HuH-7.5 (cell line): Measurements from ENCODE around the gene SBK1.
"Not testable (repeated sequence)": the region's sequence is repeated elsewhere in the genome, so short reads cannot be mapped to it uniquely, and the experiment has no call there.

Source experiments
- DNase-seq: peaks from one replicate; pipeline ENCODE4 v3.0.0; 2011; ENCODE audit warnings: low spot score

Gene SBK1

DNA sequence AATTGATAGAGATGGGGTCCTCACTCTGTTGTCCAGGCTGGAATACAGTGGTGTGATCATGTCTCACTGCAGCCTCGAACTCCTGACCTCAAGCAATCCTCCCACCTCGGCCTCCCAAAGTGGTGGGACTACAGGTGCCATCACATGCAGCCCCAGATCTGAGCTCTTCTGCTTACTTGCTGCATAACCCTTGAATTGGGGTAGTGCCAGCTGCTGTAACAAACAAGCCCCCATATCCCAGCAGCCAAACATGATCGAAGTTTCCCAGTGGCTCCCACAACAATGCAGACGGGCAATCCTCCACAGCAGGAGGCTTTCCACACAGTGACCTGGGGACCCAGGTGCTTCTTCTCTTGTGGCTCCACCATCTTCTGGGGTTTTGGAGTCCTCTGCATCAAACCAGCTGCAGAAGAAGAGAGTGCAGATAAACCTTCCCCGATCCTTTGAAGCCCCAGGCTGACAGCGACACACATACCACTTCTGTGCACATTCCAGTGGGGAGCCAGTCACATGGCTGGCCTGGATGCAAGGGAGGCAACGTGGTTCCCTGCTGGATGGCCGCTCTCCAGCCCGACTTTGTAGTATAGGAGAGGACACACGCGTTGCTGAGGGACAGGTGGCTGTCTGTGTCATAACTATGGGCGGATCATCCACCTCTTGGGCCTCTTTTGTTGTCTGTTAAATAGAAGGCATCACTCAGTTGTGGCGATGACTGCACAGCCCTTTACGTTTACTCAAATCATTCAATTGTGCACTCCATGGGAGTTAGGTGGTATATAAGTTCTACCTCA lies 16.7 kb downstream of the SBK1 start:
- no peak for DNase-seq

DNA sequence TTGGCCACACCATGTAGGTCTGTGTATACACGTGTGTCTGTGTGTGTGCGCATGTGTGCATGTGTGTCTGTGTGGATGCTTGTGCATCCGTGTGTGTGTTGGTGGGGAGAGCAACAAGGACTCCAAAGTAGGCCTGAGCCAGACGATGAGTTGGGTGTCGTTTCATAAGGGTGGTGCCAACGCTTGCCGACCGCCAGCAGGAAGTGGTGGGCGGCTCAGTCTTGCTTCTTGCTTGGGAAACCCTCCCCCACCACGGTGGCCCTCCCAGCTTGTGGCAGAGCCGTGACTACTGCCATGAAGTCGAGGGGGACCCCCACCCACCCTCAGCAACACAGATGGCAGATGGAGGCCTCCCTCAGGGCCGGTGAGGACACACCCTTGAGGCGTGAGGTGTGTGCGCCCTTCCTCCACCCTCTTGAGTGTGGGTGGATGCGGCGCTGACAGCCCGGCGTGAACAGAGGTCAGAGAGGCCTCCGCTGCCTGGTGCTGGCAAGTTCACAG lies 17.5 kb downstream of the SBK1 start:
- DNase-seq: no peak

DNA sequence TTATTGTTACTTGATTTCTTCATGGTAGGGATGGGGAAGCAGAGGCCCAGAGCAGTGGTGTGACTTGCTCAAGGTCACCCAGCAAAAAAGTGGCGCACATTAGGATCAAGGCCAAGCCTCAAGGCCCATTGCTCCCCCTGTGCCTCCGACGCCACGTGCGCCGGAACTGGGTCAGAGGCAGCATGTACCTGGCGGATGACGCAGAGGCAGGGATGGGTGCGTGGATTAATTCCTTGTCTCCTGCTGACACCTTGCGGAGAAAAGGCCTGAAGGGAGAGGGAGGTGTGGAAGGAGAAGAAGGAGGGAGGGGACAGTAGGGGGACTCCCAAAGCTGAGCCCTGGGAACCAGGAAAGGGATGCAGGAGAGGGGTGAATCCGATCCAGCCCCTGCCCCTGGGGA lies 18.5 kb downstream of the SBK1 start:
- DNase-seq: no peak

DNA sequence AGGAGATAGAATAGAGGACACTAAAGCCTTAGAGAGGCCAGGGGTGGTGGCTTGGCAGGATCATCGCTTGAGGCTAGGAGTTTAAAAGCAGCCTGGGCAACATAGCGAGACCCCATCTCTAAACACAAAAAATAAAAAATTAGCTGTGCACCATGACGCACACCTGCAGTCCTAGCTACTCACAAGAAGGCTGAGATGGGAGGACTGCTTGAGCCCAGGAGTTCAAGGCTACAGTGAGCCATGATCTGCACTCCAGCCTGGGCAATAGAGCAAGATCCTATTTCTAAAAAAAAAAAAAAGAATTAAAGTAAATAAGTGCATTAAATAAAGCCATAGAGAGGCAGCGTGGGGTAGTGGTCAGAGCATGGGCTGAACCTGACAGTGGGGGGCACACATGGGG lies 19.1 kb downstream of the SBK1 start:
- DNase-seq: no peak

DNA sequence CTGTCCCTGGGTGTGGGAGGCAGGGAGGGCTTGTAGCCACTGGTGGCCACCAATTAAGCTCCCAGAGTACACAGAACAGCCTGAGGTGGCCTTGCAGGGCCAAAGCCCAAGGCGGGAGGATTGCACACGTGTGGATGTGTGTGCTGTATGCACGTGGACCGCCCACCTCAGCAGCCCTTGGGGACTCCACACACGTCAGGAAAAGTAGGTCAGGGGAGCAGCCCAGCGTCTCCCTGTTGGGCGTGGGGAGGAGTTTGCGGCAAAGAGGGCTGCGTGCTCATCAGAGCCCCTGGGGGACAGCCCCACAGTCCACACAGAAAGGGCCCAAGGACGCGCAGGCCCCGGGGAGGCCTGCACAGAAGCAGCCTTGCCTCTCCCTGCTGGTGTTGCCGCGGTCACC lies 19.6 kb downstream of the SBK1 start:
- no peak for DNase-seq

DNA sequence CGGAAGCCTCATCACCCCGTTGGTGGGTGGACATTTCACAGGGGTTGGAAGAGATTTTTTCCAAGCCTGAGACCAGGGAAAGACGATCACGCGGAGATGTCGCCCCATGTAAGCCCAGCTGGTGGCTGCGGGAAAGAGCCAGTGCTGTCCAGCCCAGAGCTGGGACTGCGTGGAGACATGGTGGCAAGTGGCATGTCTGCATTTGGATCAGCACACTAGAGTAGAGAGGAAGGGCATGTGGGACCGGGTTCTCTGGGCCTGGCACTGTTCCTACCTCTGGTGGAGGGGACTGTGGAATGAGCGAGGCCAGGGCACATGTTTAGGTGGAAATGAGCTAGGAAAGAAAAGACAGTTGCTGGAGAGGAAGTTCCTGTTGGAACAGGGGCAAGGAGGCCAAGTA lies 20.0 kb downstream of the SBK1 start:
- no peak for DNase-seq

DNA sequence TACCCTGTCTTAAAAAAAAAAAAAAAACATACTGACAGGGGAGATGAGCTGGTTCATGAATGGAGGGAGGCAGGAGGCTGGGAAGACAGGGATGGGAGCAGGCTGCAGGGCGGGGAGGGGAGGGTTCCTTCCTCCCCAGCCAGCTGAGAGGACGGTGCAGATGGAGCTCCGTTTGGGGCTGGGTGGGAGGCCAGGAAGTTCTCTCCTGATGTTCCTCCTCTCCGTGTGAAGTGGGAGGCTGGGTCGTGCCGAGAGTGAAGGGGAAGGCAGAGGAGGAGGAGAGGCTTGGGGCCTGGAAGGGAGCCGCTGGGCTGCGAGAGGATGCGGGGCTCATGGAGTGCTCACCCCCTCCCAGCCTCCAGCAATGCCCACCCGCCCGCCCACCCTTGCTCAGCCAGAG lies 21.3 kb downstream of the SBK1 start:
- no peak for DNase-seq

DNA sequence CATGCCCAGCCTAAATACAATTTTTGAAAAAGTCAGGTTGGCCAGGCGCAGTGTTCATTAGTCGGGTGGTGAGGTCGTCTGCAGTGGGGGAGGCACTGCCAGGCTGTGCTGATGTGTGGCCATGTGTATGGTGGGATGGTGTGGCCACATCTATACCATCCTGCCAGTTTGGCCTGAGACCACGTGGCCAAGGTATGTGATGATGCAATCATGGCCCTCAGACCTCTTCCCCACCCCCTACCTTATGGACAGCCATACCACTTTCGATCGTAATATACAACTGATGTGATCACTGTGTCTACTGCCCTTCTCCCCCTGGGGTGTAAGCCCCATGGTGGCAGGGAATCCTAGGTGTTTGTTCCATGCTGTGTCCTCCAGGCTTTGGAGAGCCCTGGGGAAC lies 23.7 kb downstream of the SBK1 start:
- no peak for DNase-seq

DNA sequence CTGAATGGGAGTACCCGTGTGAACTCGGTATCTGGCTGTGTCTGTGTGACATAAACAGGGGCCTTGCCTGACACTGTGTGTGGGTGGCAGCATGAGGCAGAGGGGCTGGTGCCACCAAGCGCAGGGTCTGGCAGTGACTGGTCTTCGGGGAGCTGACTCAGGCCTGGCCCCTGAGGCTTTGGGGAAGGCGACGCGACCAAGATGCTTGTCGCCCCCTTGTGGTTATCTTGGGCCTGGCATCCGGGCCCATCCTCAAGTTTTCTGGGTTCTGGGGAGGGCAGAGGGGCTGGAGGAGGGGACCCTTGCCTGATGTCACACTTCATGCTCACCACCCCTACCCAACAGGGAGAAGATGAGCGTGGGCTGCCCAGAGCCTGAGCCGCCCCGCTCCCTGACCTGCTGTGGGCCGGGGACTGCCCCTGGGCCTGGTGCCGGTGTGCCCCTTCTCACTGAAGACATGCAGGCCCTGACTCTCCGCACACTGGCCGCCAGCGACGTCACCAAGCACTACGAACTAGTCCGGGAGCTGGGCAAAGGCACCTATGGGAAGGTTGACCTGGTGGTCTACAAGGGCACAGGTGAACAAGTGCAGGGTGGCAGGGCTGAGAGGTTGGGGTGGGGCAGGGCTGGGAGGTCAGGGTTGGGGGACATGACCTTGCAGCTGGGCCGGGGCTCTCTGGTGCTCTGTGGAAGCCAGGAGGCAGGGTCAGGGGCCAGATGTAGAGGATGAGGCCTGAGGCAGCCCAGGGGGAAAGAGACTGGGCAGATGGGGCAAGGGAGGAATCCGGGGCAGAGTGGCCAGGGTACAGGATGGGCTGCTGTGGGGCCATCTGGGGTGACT lies 24.9 kb downstream of the SBK1 start:
- peak; percentile 67 for DNase-seq

DNA sequence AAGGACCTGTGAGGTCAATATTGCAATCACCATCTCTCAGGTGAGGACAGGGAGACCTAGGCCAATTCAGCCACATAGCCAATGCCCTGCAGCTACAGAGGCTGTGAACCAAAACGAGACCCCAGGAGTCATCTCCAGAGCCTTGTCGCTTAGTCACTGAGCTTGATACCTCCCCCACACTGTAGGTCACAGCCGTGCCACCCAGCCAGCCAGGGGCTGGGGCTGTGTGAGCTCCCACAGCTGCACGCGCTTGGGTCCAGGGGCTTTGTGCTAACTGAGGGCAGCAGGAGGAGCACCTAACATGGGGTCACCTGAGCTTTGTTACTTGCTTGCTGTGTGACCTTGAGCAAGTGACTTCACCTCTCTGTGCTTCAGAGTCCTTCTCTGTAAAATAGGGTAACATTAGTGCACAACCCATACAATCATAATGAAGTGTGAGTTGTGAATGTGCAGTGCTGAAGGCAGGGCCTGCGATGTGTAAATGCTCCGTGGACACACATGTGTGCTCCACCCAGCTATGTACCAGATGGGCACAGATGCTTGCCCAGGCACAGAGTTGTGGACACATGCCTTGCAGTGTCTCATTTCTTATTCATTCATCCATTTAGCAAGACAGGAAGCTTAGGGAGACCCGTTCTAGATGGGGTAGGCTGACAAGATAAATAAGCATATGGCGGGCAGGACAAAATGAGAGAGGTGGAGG lies 25.9 kb downstream of the SBK1 start:
- no peak for DNase-seq

DNA sequence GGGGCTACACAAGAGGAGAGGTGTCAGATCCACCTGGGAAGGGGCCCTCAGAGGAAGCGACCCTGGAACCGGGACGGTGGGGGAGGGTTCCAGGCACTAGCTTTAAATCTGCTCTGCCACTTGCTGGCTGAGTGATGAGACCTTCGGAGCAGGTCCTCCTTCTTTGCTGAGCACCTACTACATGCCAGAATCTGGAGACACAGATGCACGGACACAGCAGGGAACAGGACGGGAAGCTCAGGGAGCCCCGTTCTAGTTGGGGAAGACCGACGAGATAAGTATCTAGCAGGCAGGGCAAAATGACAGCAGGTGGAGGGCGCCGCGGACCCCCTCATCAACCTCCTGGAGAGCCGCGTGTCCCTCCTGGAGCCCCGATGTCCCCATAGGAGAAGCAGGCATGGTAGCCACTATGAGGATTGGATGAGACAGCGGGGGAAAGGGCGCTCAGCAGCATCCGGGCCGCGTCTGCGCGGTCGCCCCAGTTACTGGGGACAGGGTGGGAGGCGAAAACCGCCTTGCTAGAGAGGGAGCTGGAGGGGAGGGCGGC lies 27.2 kb downstream of the SBK1 start:
- no peak for DNase-seq

DNA sequence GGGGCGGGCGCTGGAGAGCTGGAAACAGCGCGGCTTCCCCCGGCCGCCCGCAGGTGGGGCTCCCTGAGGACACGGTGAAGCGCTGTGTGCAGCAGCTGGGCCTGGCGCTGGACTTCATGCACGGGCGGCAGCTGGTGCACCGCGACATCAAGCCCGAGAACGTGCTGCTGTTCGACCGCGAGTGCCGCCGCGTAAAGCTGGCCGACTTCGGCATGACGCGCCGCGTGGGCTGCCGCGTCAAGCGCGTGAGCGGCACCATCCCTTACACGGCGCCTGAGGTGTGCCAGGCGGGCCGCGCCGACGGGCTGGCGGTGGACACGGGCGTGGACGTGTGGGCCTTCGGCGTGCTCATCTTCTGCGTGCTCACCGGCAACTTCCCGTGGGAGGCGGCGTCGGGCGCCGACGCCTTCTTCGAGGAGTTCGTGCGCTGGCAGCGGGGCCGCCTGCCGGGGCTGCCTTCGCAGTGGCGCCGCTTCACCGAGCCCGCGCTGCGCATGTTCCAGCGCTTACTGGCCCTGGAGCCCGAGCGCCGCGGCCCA lies 27.8 kb downstream of the SBK1 start:
- DNase-seq: no peak

DNA sequence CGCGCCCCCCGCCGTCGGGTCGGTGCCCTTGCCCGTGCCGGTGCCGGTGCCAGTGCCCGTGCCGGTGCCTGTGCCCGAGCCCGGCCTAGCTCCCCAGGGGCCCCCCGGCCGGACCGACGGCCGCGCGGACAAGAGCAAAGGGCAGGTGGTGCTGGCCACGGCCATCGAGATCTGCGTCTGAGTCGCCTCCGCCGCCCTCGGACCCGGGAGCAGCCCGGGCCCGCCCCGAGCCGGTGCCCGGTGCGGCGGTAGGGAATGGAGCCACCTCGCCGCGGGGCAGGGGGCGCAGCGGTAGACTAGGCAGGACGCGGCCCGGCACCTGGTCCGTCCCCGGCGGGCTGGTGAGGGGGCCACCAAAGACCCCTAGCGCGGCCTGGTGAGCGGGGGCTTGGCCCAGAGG lies 28.4 kb downstream of the SBK1 start:
- DNase-seq: no peak

DNA sequence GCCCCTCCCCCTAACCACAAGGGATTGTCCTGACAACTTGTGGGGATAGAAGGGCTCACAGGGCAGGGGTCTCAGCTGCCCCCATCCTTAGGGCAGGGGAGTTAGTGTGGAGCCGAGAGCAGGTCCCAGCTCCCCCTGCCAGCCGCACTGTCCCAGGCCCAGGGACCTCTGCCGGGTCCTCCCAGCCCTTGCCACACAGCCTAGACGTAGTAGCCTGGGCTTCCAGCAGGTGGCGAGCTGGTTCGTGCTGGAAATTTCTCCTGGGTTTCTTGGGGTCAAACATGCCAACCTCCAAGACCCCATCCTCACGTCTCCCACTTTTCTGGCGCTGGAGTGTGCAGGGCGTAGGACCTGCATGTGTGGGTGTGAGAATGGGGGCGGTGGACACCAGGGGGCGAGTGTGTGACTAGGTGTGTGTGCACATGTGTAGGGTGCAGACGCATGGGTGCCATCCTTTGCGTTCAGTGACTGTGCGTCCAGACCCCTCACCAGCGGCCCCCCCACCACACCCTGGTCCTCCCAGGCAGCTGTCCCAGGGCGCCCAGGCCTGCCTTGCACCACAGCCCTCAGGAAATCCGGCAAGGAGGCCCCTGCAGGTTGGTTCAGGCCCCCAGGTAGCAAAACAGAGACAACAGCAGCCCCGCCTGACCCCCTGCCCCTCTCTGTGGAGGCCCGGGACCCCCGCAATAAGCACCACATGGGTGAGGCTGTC lies 29.5 kb downstream of the SBK1 start:
- DNase-seq: peak; percentile 63

DNA sequence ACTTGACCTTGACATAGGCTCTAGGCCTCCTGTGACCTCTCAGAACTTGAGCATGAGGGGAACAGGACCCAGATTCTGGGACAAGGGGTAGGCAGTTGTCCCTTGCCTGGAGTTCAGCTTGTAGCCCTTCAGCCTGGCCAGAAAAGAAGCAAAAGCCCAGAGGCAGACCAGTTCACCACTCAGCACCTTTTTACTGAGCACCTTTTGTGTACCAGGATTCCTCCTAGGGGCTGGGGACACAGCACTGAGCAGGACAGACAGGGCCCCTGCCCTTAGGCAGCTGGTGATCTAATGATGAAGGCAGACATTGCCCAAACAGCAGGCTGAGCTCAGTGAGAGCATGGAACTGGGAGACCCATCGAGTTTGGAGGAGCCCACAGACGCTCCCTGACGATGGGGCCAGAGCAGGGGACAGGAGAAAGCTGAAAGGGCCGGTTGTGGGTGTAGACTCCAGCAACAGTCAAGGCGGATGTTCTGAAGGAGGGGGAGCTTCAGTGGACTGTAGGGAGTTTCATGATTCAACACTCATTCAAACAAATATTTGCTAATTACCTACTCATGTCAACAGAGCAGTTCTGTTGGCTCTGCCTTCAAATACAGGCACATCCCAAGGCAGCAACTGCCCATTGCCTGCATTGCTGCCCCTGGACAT lies 32.0 kb downstream of the SBK1 start:
- DNase-seq: no peak

DNA sequence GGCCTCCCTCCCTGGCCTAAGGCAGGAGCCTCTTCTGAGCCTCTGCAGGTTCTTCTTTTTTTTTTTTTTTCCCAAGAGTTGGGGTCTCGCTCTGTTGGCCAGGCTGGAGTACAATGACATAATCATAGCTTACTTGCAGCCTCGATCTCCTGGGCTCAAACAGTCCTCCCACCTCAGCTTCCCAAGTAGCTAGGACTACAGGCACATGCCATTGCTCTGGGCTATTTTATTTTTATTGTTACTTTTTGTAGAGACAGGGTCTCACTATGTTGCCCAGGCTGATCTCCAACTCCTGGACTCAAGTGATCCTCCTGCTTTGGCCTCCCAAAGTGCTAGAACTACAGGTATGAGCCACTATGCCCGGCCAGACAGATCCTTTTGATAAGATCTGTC lies 32.6 kb downstream of the SBK1 start:
- no peak for DNase-seq

DNA sequence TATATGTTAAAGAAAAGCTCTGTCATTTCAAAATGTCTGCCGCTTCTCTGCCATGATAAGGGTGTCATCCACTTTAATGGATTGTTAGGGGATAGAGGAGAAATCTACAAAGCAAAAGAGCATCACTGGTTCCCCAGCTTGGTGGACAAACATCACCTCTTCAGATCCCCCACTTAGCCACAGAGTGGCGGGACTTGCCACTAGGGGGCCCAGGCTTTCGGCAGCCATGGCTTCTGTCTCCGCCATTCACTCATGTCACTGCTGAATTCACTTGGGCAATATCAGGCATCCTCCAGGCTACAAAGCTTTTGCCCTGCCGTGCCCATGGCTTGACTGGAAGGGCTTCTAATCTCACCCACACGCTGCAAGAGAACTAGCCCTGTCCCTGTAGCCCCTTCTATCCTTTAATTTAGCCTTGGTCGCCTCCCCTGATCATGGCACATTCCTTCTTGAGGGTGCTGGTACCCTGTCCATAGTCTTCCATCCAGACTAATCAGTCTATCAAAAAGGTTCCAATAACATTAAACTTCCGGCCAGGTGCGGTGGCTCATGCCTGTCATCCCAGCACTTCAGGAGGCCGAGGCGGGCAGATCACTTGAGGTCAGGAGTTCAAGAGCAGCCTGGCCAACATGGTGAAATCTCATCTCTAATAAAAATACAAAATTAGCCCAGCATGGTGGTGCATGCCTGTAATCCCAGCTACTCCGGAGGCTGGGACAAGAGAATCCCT lies 34.7 kb downstream of the SBK1 start:
- peak; percentile 86 for DNase-seq

DNA sequence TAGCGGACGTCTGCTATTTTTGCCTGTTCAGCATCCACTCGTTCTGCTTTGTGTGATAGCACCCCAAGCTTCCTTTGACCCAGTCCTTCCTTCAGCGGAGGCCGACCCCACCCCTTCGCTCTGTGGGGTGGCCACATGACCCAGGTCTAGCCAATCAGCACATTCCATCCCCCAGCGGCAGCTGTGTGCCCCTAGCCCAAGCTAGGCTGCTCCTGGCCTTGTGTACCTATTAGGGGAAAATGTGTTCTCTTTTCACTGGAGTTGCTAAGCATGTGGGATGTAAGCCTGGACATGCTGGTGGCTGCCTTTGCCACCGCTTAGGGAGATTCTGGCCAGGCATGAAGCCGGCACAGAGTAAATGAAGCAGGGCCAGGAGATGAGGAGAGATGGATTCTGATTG lies 37.9 kb downstream of the SBK1 start:
- not testable (repeated sequence) for DNase-seq

DNA sequence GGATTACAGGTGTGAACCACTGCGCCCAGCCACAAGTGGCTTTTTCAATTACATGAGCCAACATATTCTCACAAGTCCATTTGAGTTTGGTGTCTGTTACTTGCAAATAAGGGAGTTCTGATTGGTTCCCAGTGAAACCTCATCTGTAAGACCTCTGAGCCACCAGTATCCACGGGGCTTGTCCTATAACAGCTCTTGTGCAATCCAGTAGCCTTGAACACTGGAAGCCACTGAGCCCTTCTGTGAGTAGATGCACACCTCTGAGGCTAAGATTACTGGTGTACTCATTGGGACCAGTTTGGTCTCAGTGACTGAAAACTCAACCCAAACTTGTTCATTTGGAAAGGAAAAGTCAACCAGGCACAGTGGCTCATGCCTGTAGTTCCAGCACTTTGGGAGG lies 38.7 kb downstream of the SBK1 start:
- DNase-seq: not testable (repeated sequence)

DNA sequence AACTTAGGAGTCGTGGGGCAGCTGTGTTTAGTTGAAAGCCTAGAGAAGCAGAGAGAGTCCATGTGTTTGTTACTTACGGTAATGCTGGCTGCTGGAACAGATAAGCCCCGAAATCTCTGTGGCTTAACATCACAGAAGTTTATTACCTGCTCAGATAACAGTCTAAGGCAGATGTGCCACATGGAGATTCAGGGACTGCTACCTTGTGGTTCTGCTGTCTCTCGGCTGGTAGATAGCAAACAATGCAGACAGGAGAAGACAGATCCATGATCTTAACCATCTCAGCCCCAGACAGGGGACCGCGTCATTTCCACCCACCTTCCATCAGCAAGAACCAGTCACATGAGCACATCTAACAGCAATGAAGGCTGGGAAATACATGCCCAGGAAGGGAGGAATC lies 40.3 kb downstream of the SBK1 start:
- not testable (repeated sequence) for DNase-seq
